GM10847 (cell line): Measurements from ENCODE around the gene ANKRD6.

Source experiments
- POLR2A ChIP-seq: IDR thresholded peaks from 2 replicates; pipeline ENCODE4 v1.6.1; 2011; ENCODE audit not compliant: insufficient read length; ENCODE audit errors: extremely low read depth

The ANKRD6 gene

DNA sequence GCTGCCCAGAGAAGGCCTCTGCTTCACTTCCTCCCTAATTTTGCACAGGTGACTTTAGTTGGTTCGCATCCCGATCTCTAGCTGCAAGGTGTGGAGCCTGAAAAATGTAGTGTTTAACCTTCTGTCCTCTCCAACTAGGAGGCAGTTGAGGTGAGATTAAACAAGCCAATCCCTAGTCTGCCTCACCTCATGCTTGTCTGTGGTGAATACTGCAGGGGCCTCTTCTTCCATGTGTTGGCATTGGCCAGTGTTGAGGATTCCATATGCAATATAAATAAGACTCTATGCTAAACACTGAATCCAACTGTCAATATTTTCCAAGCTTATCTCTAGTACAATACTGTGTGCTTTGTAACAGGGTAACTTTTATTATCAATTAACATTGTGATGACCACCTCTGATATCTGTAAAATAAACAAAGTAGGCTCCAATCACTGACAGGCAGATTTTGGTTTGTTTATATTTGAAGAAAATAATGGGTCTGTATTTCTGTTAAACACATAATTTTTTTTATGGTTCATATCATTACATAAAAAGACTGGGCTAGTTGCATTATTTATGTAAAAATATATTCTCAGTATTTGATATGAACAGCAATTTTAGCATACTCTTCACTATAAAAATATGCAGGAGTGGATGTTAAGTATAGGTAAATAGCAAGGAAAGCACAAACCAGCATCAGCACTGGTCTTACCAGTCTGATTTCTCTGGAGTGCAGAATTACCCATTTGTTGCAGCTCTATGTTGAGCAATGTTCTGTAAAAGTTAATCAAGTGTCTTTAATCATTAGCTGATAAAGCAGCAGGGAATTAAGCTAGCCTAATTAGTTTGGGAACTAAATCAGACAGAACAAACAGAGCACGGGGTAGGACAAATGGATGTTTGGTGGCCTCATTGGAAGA is 74.0 kb downstream of the ANKRD6 start:
- TF ChIP-seq POLR2A = no peak

DNA sequence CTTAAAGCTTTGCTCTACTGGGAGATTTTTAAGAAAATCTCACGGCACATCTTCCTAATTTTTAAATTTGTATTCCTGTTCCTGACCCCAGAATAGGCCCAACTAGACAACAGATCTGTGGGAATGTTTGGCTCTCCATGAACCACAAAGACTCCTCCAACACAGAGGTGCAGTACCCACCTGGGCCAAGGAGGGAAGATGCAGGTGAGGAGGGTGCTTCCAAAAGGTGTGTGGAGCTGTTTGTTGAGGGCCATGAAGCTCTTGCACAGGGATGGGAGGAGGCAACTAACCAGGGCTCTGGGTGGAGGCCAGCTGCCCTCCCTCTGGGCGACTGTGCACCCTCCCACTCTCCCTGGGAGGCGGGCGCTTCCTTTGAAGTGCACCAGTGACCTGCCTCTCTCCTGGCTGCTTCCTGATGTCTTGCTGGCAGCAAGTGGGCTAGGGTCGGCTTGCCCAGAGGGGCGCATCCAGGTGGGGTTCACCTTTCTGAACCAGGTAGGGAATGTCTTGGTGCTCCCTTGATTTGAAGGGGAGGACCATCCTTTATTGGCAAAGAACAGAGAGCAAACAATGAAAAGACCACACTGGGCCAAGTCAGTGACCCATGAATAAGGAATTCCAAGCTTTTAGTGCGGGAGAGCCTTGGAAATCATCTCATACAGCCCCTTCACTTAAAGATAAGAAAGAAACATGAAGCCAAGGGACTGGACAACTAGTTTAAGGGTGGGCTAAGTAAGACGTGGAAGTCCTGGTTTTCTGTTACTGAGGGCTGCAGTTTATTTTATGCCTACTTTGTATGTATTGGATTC is 76.0 kb downstream of the ANKRD6 start:
- TF ChIP-seq POLR2A = no peak

DNA sequence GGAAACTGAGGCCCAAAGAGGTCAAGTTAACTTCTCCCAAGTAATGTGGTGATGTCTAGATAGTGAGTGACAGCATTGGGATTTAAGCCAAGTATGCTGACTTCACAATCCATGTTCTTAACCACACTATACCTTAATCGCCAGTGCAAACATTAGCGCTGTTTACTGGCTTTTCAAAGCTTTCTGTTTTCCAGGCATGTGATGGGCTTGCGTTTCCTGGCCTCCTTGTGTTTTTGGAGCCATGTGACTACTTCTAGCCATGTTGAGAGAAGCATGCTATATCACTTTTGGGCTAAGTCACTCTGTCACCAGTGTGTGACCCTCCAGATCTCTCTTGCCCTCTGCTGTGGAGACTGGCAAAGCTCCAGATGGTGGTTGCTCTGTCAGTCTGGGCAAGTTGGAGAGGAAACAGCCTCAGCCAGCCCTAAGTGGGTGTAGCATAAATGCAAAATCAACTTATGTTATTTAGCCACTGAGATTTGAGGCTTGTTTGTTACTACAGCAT is 76.9 kb downstream of the ANKRD6 start:
- no peak for TF ChIP-seq POLR2A

DNA sequence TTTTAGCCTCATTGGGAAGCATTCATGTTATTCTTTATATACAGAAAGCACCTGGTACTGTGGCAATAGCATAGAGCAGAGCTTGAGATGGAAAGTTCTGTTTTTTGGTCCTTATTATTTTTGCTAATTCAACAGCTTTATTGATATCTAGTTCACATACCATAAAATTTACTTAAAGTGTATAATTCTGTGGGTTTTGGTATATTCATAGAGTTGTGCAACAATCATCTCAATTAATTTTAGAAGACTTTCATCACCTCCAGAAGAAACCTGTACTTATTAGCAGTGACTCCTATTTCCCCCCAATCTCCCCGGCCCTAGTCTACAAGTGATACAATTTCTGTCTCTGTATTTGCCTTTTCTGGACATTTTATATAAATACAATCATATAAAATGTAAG is 77.4 kb downstream of the ANKRD6 start:
- TF ChIP-seq POLR2A = no peak

DNA sequence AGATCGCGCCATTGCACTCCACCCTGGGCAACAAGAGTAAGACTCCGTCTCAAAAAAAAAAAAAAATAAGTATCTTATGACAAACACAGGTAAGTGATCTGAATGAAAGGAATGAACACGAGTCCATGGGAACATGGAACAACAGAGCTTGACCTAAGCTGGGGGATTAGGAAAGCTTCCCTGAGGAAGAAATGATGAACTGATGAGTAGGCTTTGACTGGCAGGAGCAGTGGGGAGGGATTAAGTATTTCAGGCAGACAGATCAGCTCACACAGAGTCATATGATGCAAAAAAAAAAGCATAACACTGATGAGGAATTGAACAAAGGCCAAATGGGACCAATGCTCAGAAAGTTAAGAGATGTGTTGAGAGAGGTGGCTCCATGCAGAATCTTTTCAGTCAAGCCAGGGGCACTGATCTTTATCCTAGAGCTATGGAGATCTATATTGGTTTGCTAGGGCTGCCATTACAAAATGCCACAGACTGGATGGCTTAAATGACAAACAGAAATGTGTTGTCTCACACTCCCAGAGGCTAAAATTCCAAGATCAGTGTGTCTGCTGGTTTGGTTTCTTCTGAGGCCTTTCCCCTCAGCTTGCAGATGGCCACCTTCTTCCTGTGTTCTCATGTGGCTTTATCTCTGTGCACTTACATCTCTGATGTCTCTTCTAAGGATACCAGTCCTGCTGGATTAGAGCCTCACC is 85.6 kb downstream of the ANKRD6 start:
- no peak for TF ChIP-seq POLR2A

DNA sequence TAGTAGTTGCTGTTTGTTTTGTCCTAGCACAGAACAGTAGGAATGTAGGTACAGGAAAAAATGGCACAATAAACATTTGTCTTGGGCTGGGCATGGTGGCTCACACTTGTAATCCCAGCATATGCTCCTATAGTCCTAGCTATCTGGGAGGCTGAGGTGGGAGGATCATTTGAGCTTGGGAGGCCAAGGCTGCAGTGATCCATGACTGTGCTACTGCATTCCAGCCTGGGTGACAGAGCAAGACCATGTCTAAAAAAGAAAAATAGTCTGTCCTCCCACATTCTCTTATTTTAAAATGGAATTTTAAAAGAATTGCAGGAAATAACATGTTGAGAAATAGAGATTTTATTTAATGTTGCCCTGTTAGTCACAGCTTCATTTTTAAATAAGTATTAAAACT is 87.8 kb downstream of the ANKRD6 start:
- TF ChIP-seq POLR2A = no peak

DNA sequence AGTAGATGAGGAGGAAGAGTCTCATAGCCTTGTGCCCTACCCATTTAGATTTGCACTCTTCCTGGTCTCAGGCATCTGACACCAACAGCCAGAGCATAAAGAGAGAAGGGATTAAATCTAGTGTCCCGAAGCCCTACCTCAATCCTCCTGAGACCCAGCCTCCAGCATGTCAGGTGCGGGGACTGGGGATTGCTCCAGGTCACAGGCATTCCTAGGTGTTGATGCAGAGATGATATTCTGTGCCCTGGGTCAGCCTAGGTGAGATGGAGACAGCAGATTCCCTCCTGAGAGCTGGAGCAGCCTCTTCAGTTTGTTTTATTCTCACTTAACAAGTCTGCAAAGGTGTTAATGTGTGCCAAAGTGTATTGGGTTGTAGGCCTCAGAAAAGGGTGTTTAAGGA is 89.8 kb downstream of the ANKRD6 start:
- no peak for TF ChIP-seq POLR2A

DNA sequence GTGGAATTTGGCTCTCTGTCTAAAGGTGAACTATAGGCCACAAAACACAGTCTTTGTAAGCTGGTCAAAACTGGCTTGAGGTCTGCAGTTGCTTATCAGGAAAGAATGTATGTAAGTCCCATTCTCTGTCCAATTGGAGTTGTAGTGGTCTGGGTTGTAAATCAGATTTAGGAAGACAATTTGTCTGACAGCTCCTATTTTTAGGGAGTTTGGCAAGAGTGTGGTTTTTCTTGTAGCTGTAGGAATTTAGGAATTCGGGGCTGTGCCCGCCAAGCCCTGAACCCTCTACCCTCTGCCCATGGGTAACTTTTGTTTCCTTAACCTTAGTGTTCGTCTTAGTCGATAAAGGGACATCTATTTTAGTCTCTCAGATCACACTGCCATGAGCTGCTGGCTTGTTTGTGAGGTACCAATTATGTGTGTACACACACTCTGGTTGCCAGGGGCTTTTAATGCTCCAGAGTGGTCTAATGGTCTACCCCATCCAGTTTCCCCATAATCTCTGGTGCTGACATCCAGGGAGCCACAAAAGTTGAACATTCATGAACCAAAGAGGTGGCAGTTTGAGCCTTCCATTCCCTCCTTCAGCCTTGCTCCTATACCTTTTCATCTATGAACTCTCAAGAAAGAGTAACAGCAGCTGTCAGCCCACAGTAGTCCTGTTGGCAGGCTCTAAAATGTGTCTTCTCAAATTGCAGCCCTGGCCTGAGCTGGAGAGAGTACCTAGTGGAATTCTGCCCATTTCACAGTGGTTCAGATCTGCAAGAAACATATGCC is 93.0 kb downstream of the ANKRD6 start:
- TF ChIP-seq POLR2A = no peak

DNA sequence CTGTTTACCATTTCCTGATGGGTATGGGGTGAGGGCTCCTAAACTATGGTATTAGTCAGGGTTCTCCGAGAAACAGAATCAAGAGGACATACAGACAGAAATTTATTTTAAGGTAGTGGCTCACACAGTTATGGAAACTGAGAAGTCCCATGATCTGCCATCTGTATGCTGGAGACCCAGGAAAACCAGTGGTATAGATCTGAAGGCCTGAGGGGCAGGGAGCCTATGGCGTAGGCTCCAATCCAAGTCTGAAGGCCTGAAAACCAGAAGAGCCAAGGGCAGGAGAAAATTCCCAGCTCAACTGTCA is 93.6 kb downstream of the ANKRD6 start:
- TF ChIP-seq POLR2A = no peak

DNA sequence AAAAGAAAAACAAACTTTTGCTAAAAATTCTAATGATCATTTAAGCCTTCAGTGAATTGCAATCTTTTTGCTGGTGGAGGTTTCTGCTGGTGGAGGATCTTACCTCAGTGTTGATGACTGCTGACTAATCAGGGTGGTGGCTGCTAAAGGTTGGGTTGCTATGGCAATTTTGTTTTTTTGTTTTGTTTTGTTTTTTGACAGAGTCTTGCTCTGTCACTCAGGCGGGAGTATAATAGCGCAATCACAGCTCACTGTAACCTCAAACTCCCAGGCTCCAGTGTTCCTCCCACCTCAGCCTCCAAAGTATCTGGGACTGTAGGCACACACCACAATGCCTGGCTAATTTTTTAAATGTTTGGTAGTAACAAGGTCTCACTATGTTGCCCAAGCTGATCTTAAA is 94.7 kb downstream of the ANKRD6 start:
- no peak for TF ChIP-seq POLR2A

DNA sequence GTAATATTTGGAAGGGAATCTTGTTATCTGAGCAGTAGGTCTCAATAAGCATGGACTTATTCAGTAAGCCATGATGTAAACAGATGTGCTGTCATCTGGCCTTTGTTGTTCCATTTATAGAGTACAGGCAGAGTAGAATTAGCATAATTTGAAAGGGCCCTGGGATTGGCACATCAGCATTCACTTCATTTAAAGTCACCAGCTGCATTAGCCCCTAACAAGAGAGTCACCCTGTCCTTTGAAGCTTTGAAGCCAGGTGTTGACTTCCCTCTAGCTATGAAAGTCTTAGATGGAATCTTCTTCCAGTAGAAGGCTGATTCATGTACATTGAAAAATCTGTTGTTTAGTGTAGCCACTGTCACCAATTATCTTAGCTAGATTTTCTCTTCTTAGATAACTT is 95.9 kb downstream of the ANKRD6 start:
- no peak for TF ChIP-seq POLR2A

DNA sequence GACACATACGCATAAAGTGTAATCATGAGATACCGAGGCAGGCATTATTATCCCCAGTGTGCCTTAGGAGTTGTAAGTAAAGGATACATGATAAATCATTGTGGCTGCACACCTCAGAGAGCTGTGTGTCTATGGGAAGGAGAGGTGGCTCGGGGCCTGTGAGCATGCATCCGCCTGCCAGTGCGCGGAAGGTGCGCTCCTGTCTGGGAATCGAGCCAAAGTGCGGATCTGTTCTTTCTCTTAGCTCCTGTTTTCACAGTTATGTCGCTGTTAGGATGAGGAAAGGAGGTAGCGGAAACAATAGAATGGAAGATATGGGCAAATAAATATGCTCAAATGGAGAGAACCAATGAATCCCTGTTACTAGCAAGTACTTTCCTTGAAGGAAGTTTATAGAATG is 98.0 kb downstream of the ANKRD6 start:
- no peak for TF ChIP-seq POLR2A

DNA sequence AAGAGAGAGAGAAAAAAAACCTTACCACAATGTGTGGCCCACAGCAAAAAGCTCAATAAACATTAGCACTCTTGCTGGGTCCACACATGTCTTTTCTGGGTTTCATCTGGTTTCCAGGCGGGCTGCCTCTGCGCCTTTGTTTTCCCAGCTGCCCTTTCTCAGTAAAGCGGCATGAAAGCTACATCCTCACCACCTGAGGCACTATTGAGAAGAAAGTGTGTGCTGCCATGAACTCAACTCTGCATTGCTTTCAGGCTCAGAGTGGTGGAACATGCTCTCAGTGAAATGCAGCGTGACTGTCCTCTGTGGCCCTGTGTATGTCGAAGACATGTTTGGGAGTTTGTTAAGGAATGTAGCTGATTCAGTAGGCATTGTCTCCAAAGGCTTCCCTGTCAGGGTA is 103.3 kb downstream of the ANKRD6 start:
- no peak for TF ChIP-seq POLR2A

DNA sequence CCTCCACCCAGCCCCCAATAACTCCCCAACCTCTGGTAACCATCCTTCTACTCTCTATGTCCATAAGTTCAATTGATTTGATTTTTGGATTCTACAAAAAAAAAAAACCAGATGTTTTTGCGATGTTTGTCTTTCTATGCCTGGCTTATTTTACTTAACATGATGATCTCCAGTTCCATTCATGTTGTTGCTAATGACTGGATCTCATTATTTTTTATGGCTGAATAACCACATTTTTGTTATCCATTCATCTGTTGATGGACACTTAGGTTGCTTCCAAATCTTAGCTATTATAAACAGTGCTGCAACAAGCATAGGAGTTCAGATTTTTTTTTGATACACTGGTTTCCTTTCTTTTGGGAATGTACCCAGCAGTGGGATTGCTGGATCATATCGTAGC is 106.8 kb downstream of the ANKRD6 start:
- no peak for TF ChIP-seq POLR2A
